Inferior parietal cortex (tissue), 1 donor: ENCODE results near the gene ADCY10.
A peak's percentile ranks its signal among the peaks of the same experiment; 100 is the strongest.
"Not testable (repeated sequence)": the region's sequence is repeated elsewhere in the genome, so short reads cannot be mapped to it uniquely, and the experiment has no call there.

Experiments
- DNase-seq: peaks from one replicate; pipeline ENCODE4 v3.0.0-alpha.2; 2016; ENCODE audit errors: extremely low spot score

ADCY10 gene

GRCh38 chr1:167881786-167882185 lies 32.1 kb downstream of the ADCY10 start:
- DNase-seq = no peak

- no peak for DNase-seq
These were observed 32.9 kb downstream of the ADCY10 start for GRCh38 chr1:167881069-167881468.

GRCh38 chr1:167880580-167881021 lies 33.3 kb downstream of the ADCY10 start:
- peak; percentile 20 for DNase-seq

GRCh38 chr1:167879508-167879907 lies 34.4 kb downstream of the ADCY10 start:
- no peak for DNase-seq

- DNase-seq = no peak
These were observed 35.4 kb downstream of the ADCY10 start for GRCh38 chr1:167878372-167879160.

- no peak for DNase-seq
These were observed 37.2 kb downstream of the ADCY10 start for GRCh38 chr1:167876597-167877175.

GRCh38 chr1:167871331-167871730 lies 42.6 kb downstream of the ADCY10 start:
- no peak for DNase-seq

- not testable (repeated sequence) for DNase-seq
These were observed 44.6 kb downstream of the ADCY10 start for GRCh38 chr1:167869157-167870001.

- not testable (repeated sequence) for DNase-seq
These were observed 47.1 kb downstream of the ADCY10 start for GRCh38 chr1:167866739-167867414.

- not testable (repeated sequence) for DNase-seq
These were observed 47.6 kb downstream of the ADCY10 start for GRCh38 chr1:167866326-167866725.

GRCh38 chr1:167865804-167866308 lies 48.1 kb downstream of the ADCY10 start:
- not testable (repeated sequence) for DNase-seq

- DNase-seq = not testable (repeated sequence)
These were observed 48.7 kb downstream of the ADCY10 start for GRCh38 chr1:167865193-167865592.

- no peak for DNase-seq
These were observed 49.4 kb downstream of the ADCY10 start for GRCh38 chr1:167864392-167865032.

- no peak for DNase-seq
These were observed 50.0 kb downstream of the ADCY10 start for GRCh38 chr1:167863921-167864279.

- DNase-seq = not testable (repeated sequence)
These were observed 50.6 kb downstream of the ADCY10 start for GRCh38 chr1:167863191-167863920.

- DNase-seq = no peak
These were observed 51.4 kb downstream of the ADCY10 start for GRCh38 chr1:167862432-167863076.

- no peak for DNase-seq
These were observed 52.1 kb downstream of the ADCY10 start for GRCh38 chr1:167861664-167862381.

- no peak for DNase-seq
These were observed 53.6 kb downstream of the ADCY10 start for GRCh38 chr1:167860231-167860923.
